Suprapubic skin (tissue), 4 donors: ENCODE results near the gene ZBTB42. TPM values are rescaled to one million over a fixed set of nuclear protein-coding genes. Genes with fewer than 3 reads are reported as not detected.

ENCODE experiments used
- DNase-seq, 2 donors: peaks; one replicate each; pipeline ENCODE4 v3.0.0-alpha.2; 2019; ENCODE audit warnings: low spot score in 2 of 2
- H3K27ac ChIP-seq: fragments of 200-600 bp; sonication (generic); one replicate; pipeline ENCODE4 v1.5.1; 2019
- H3K27me3 ChIP-seq: fragments of 200-600 bp; sonication (generic); one replicate; pipeline ENCODE4 v1.5.1; 2019
- H3K36me3 ChIP-seq: fragments of 200-600 bp; sonication (generic); one replicate; pipeline ENCODE4 v1.5.1; 2019
- H3K4me1 ChIP-seq: fragments of 200-600 bp; sonication (generic); one replicate; pipeline ENCODE4 v1.5.1; 2019
- H3K4me3 ChIP-seq: fragments of 200-600 bp; sonication (generic); one replicate; pipeline ENCODE4 v1.5.1; 2019; ENCODE audit warnings: mild to moderate bottlenecking
- H3K9me3 ChIP-seq: fragments of 200-600 bp; sonication (generic); one replicate; pipeline ENCODE4 v1.5.1; 2019
- CTCF ChIP-seq, 2 donors: fragments of 200-600 bp in 1 of 2; fragments of 450-650 bp in 1 of 2; sonication (generic) in 1 of 2; IDR thresholded peaks; one replicate each; pipeline ENCODE4 v1.5.1; 2016 to 2019; ENCODE audit warnings: antibody characterized with exemption in 2 of 2, mild to moderate bottlenecking in 1 of 2, moderate library complexity in 1 of 2
- EP300 ChIP-seq: sonication (generic); formaldehyde crosslinking; IDR thresholded peaks from one replicate; pipeline ENCODE4 v1.6.1; 2017; ENCODE audit warnings: antibody characterized with exemption
- POLR2A ChIP-seq, 2 donors: fragments of 450-650 bp; IDR thresholded peaks; one replicate each; pipeline ENCODE4 v1.6.1; 2017; ENCODE audit warnings: antibody characterized with exemption in 2 of 2, mild to moderate bottlenecking in 2 of 2, moderate library complexity in 2 of 2
- POLR2AphosphoS5 ChIP-seq, 3 donors: sonication (generic); formaldehyde crosslinking; IDR thresholded peaks; one replicate each; pipeline ENCODE4 v1.6.1; 2017; ENCODE audit warnings: antibody characterized with exemption in 3 of 3
- WGBS: methylation state at CpG from one replicate; pipeline ENCODE4 v1.1.5; 2018; 5-methylcytosine and 5-hydroxymethylcytosine counted together
- total RNA-seq, 4 donors: library from RNA; depleted of rRNA; stranded (reverse); fragments of >200 nt; gene quantifications; one replicate each; pipeline ENCODE4 v1.1.0, GENCODE V29; 2016

ZBTB42 gene
- total RNA-seq, 4 donors from 2014 or later, result 3.7 to 9.8 (median 7.8) TPM

DNA sequence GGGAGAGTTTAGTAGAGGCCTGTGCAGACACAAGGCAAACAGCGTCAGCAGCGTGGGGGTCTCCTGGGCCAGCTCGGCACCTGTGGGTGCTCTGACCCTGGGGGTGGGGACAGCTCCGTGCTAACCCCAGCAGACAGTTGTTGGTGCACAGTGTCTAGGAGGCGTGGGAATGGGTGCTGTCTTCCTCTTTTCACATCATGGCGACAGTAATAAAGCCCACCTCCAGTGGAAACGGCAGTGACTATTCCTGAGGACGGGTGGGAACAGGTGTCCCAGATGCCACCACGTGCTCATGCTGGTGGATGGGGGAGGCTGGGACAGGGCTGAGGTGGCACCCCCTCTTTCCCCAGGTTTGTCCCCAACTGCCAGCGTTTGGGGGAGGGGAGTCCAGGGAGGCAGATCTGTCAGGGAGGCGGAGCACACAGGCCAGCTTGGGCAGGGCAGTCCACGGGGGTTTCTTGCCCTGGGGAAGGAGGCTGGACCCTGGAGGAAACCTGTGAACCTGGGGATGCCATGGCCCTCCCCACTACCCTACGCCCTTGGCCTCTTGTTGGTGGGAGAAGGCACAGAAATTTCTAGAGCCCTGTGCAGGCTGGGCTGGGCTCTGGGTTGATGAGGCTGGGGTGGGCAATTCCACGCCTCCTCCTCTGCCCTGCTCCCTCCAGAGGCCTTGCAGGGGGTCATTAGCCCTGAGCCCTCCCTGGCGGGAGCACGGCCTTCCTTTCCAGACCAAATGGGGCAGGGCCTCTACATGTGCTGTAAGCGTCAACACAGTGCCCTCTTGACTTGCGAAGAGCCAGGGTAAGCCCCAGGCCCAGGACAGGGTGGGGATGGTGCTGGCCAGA lies 3.8 kb downstream of the ZBTB42 start:
- no peak for DNase-seq
- H3K4me3 ChIP-seq, result no peak overlapping the region
- no peaks in the 10 kb centered on the region for H3K9me3 ChIP-seq
- no peaks in the 10 kb centered on the region for H3K27me3 ChIP-seq
- peaks cover 24% of the 10 kb centered on the region for H3K4me1 ChIP-seq
- H3K27ac ChIP-seq, result no peak overlapping the region
- no peak for TF ChIP-seq CTCF (IDR thresholded peaks at IDR 0.05)
- TF ChIP-seq POLR2AphosphoS5 (IDR thresholded peaks at IDR 0.05), result no peak
- TF ChIP-seq EP300, result no peak
- no peak for TF ChIP-seq POLR2A (IDR thresholded peaks at IDR 0.05)
- 91% methylated on average over 9 of the region's 18 CpGs for WGBS
- no peaks in the 10 kb centered on the region for H3K36me3 ChIP-seq

DNA sequence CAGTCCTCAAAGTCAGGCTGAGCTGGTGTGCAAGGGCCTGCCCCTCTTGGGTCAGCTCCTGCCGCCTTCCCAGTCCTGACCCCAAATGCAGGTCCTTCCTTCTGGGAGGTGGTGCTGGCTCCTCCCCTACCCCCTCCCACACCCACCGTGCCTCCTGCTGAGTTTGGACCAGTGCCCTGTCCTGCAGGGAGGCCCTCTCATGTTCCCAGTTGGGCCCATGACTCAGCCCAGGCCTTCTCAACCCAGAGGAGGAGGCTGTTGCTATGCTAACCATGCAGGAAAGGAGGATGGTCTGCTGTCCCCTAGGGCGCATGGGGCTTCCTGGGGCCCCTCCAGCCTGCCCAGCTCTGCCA lies 4.4 kb downstream of the ZBTB42 start:
- Histone ChIP-seq H3K27me3 (no peaks in the 10 kb centered on the region), H3K36me3 (no peaks in the 10 kb centered on the region), H3K4me3 (no peak overlapping the region), H3K9me3 (no peaks in the 10 kb centered on the region), H3K27ac (no peak overlapping the region), H3K4me1 (peaks cover 19% of the 10 kb centered on the region)
- TF ChIP-seq EP300, result no peak
- TF ChIP-seq POLR2A (IDR thresholded peaks at IDR 0.05), result no peak
- no peak for TF ChIP-seq POLR2AphosphoS5 (IDR thresholded peaks at IDR 0.05)
- TF ChIP-seq CTCF (IDR thresholded peaks at IDR 0.05), result no peak
- no CpG with 5 or more reads among the region's 3 CpGs for WGBS
- no peak for DNase-seq

GRCh38 chr14:104805941-104806624 lies 5.2 kb downstream of the ZBTB42 start:
- WGBS, result 79% methylated on average over 11 of the region's 14 CpGs
- Histone ChIP-seq H3K36me3 (no peaks in the 10 kb centered on the region), H3K27ac (no peak overlapping the region), H3K4me3 (no peak overlapping the region), H3K4me1 (peaks cover 17% of the 10 kb centered on the region), H3K9me3 (no peaks in the 10 kb centered on the region), H3K27me3 (no peaks in the 10 kb centered on the region)
- DNase-seq, result no peak
- TF ChIP-seq EP300 (no peak), POLR2A (IDR thresholded peaks at IDR 0.05) (no peak), POLR2AphosphoS5 (IDR thresholded peaks at IDR 0.05) (no peak), CTCF (IDR thresholded peaks at IDR 0.05) (no peak)

- no peaks in the 10 kb centered on the region for H3K9me3 ChIP-seq
- WGBS, result 89% methylated on average over 10 of the region's 10 CpGs
- H3K27ac ChIP-seq, result no peak overlapping the region
- H3K36me3 ChIP-seq, result no peaks in the 10 kb centered on the region
- peaks cover 9% of the 10 kb centered on the region for H3K4me1 ChIP-seq
- DNase-seq, result no peak
- TF ChIP-seq POLR2A (IDR thresholded peaks at IDR 0.05), result no peak
- no peak for TF ChIP-seq CTCF (IDR thresholded peaks at IDR 0.05)
- TF ChIP-seq EP300, result no peak
- TF ChIP-seq POLR2AphosphoS5 (IDR thresholded peaks at IDR 0.05), result no peak
- H3K4me3 ChIP-seq, result no peak overlapping the region
- no peaks in the 10 kb centered on the region for H3K27me3 ChIP-seq
Observed at GRCh38 chr14:104806625-104807465, 5.9 kb downstream of the ZBTB42 start.
